Activated CD8-positive, alpha-beta T cell treated with anti-CD3 and anti-CD28 coated beads for 36 hours (primary cell): ENCODE data around the gene PNPLA1. TPM values are rescaled to one million over a fixed set of nuclear protein-coding genes. Genes with fewer than 3 reads are reported as not detected.
A peak's percentile ranks its signal among the peaks of the same experiment; 100 is the strongest.

Experiments
- ATAC-seq: fragments of 200-7000 bp; cut with Tn5 transposase; one replicate; pipeline ENCODE4 v1.10.0; 2021; ENCODE audit warnings: mild to moderate bottlenecking, moderate library complexity
- CTCF ChIA-PET: fragments of 350-600 bp; sonication (Branson Sonifier 250); formaldehyde crosslinking; loops from one replicate; lab custom pipeline; 2021; ENCODE audit warnings: antibody characterized with exemption; lab: Charles Lee
- POLR2A ChIA-PET: fragments of 350-600 bp; sonication (Branson Sonifier 250); formaldehyde crosslinking; loops from one replicate; lab custom pipeline; 2021; ENCODE audit warnings: antibody characterized with exemption; lab: Charles Lee
- DNase-seq: peaks from one replicate; pipeline ENCODE4 v3.0.0-alpha.2; 2020
- H3K27ac Mint-ChIP-seq: one replicate; pipeline ENCODE4 v1.8.0; 2021; ENCODE audit warnings: mild to moderate bottlenecking, mixed read lengths
- H3K27me3 Mint-ChIP-seq: one replicate; pipeline ENCODE4 v1.8.0; 2021; ENCODE audit warnings: mixed read lengths
- H3K36me3 Mint-ChIP-seq: one replicate; pipeline ENCODE4 v1.8.0; 2021; ENCODE audit warnings: low read depth, mixed read lengths
- H3K4me1 Mint-ChIP-seq: one replicate; pipeline ENCODE4 v1.8.0; 2021; ENCODE audit warnings: low read depth, mixed read lengths
- H3K4me3 Mint-ChIP-seq: one replicate; pipeline ENCODE4 v1.8.0; 2021; ENCODE audit warnings: mild to moderate bottlenecking, moderate library complexity, mixed read lengths
- H3K9me3 Mint-ChIP-seq: one replicate; pipeline ENCODE4 v1.8.0; 2021; ENCODE audit warnings: mixed read lengths
- intact Hi-C: fragments of 100-400 bp; cut with micrococcal nuclease; formaldehyde crosslinking; loops from one replicate; pipeline ENCODE4 v1.10.0; 2022
- total RNA-seq, 2 experiments: library from RNA; stranded (reverse); gene quantifications; one replicate each; pipeline ENCODE4 v1.2.3, GENCODE V29; 2021
- TF ChIP-seq, protein P1 (sequence below): fragments of 200-600 bp; IDR thresholded peaks from one replicate; pipeline ENCODE4 v1.8.0; 2022; ENCODE audit warnings: antibody characterized with exemption, mild to moderate bottlenecking

Gene PNPLA1
- total RNA-seq, 2 experiments from 2014 or later, result not detected

DNA sequence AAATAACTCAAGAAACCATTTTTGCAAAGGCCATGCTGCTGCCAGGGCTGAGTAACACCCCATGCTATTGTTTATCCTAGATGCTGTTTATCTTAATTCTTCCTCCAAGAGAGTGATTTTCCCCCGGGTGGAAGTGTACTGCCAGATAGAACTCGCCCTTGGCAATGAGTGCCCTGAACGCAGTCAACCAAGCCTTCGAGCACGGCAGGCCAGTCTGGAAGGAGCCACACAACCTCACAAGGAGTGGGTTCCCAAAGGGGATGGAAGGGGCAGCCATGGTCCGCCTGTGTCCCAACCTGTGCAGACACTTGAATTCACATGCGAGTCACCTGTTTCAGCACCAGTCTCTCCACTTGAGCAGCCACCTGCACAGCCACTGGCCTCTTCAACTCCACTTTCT, 31.9 kb downstream of the PNPLA1 start:
- H3K27ac Mint-ChIP-seq, result no peak overlapping the region
- DNase-seq, result no peak
- H3K9me3 Mint-ChIP-seq, result no peaks in the 10 kb centered on the region
- TF ChIP-seq, protein P1, sequence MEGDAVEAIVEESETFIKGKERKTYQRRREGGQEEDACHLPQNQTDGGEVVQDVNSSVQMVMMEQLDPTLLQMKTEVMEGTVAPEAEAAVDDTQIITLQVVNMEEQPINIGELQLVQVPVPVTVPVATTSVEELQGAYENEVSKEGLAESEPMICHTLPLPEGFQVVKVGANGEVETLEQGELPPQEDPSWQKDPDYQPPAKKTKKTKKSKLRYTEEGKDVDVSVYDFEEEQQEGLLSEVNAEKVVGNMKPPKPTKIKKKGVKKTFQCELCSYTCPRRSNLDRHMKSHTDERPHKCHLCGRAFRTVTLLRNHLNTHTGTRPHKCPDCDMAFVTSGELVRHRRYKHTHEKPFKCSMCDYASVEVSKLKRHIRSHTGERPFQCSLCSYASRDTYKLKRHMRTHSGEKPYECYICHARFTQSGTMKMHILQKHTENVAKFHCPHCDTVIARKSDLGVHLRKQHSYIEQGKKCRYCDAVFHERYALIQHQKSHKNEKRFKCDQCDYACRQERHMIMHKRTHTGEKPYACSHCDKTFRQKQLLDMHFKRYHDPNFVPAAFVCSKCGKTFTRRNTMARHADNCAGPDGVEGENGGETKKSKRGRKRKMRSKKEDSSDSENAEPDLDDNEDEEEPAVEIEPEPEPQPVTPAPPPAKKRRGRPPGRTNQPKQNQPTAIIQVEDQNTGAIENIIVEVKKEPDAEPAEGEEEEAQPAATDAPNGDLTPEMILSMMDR, result no peak
- ATAC-seq, result no peak
- CTCF ChIA-PET, result interaction anchor here (0.6 to 5.2 kb wide), 46 partner anchors 8 to 428 kb away, joined by 3 to 63 read pairs (median 4); partner anchors contain the start of genes BNIP5 and ETV7
- no peak overlapping the region for H3K4me3 Mint-ChIP-seq
- intact Hi-C loops, result loop anchor here (5.0 to 10.0 kb wide), 2 partner anchors 61 to 277 kb away; partner anchors contain the start of genes MAPK14 and SLC26A8
- POLR2A ChIA-PET, result interaction anchor here (0.9 kb wide), 1 partner anchor 275 kb away, joined by 3 read pairs; no protein-coding TSS in a partner anchor
- peaks cover 8% of the 10 kb centered on the region for H3K27me3 Mint-ChIP-seq
- H3K4me1 Mint-ChIP-seq, result no peaks in the 10 kb centered on the region
- no peaks in the 10 kb centered on the region for H3K36me3 Mint-ChIP-seq

GRCh38 chr6:36302227-36302976, 32.5 kb downstream of the PNPLA1 start:
- TF ChIP-seq, protein P1, result peak; percentile 99
- H3K36me3 Mint-ChIP-seq, result no peaks in the 10 kb centered on the region
- POLR2A ChIA-PET, result interaction anchor here (0.6 to 0.9 kb wide), 2 partner anchors 275 to 296 kb away, joined by 3 read pairs; no protein-coding TSS in a partner anchor
- intact Hi-C loops, result loop anchor here (5.0 to 10.0 kb wide), 2 partner anchors 60 to 278 kb away; partner anchors contain the start of genes MAPK14 and SLC26A8
- H3K27ac Mint-ChIP-seq, result no peak overlapping the region
- H3K9me3 Mint-ChIP-seq, result no peaks in the 10 kb centered on the region
- DNase-seq (peak; percentile 98), ATAC-seq (peak; percentile 98)
- CTCF ChIA-PET, result interaction anchor here (0.6 to 5.2 kb wide), 49 partner anchors 9 to 518 kb away, joined by 3 to 63 read pairs (median 4); partner anchors contain the start of genes BNIP5 and ETV7
- H3K4me3 Mint-ChIP-seq, result no peak overlapping the region
- peaks cover 8% of the 10 kb centered on the region for H3K27me3 Mint-ChIP-seq
- no peaks in the 10 kb centered on the region for H3K4me1 Mint-ChIP-seq

DNA sequence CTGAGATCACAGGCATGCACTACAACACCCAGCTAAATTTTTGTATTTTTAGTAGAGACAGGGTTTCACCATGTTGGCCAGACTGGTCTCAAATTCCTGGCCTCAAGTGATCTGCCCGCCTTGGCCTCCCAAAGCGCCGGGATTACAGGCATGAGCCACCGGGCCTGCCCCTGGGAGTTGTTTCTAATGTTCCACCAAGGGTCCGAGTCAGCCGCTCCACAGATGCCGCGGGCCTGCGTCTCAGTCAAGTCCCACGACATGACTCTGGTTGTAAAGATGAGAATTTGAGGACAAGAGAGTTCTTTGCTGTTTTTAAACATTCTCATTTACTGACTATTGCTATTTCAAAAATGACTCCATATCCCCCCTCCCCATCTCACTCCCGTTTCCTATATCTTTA, 36.0 kb downstream of the PNPLA1 start:
- intact Hi-C loops, result loop anchor here (10.0 kb wide), 1 partner anchor 281 kb away; the partner anchor contains the start of genes MAPK14 and SLC26A8
- H3K36me3 Mint-ChIP-seq, result no peaks in the 10 kb centered on the region
- POLR2A ChIA-PET, result interaction anchor here (1.1 kb wide), 1 partner anchor 9 kb away, joined by 3 read pairs; no protein-coding TSS in a partner anchor

DNA sequence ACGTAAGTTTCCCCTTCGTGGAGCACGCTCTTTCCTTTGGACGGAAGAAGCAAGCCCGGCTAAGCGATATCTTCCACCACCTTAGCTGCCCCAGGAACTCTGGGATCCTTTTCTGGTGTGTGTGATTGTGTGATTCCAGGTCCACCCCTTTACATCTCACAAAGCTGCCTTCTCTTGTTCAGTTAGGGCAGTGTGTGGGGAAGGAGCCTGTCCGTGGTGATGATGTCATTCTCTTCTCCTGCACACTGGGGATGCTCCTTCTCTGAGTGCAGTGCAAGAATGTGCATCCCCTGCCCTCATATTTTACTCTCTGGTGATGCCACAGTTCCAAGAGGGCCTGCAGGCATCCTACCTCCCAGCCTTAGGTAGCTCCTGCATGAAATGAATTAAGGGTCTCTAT, 36.5 kb downstream of the PNPLA1 start:
- Mint-ChIP-seq H3K36me3 (no peaks in the 10 kb centered on the region), H3K9me3 (no peaks in the 10 kb centered on the region), H3K27ac (no peak overlapping the region), H3K4me1 (no peaks in the 10 kb centered on the region), H3K27me3 (peaks cover 6% of the 10 kb centered on the region), H3K4me3 (no peak overlapping the region)
- DNase-seq (no peak), ATAC-seq (no peak)
- CTCF ChIA-PET, result interaction anchor here (1.6 to 5.2 kb wide), 3 partner anchors 12 to 54 kb away, joined by 4 to 60 read pairs (median 9); no protein-coding TSS in a partner anchor
- TF ChIP-seq, protein P1, result no peak
- intact Hi-C loops, result loop anchor here (10.0 kb wide), 1 partner anchor 282 kb away; the partner anchor contains the start of genes MAPK14 and SLC26A8
- POLR2A ChIA-PET, result no interaction called here

More for the DNA sequence above, 36.0 kb downstream of the PNPLA1 start:
- CTCF ChIA-PET, result interaction anchor here (1.0 to 5.2 kb wide), 4 partner anchors 13 to 54 kb away, joined by 4 to 60 read pairs (median 4); no protein-coding TSS in a partner anchor
- Mint-ChIP-seq H3K27ac (no peak overlapping the region), H3K9me3 (no peaks in the 10 kb centered on the region), H3K4me1 (no peaks in the 10 kb centered on the region), H3K27me3 (peaks cover 7% of the 10 kb centered on the region), H3K4me3 (no peak overlapping the region)
- ATAC-seq (no peak), DNase-seq (no peak)
- TF ChIP-seq, protein P1, result no peak
